Hepatocyte (in vitro differentiated cells): ENCODE measurements around the gene PTCD3.

ENCODE experiments used
- CTCF ChIP-seq: fragments of 200-600 bp; sonication (generic); IDR thresholded peaks from 2 replicates; pipeline ENCODE4 v1.5.1; 2016; ENCODE audit warnings: antibody characterized with exemption, mild to moderate bottlenecking; ENCODE audit not compliant: poor library complexity
- EZH2phosphoT487 ChIP-seq: fragments of 200-600 bp; sonication (generic); IDR thresholded peaks from one replicate; pipeline ENCODE4 v1.6.1; 2018; ENCODE audit warnings: antibody characterized with exemption, mild to moderate bottlenecking, low read depth, moderate library complexity; ENCODE audit not compliant: unreplicated experiment, severe bottlenecking

GRCh38 chr2:86105969-86106945 is at the start of gene PTCD3:
- TF ChIP-seq CTCF (no peak), EZH2phosphoT487 (no peak)
